Measurements from ENCODE around the gene POU5F1. TPM values are rescaled to one million over a fixed set of nuclear protein-coding genes. Genes with fewer than 3 reads are reported as not detected.

POU5F1 gene
- polyA plus RNA-seq, 1 of the 3 experiments (the other 2 are of a cell fraction) = not detected

DNA sequence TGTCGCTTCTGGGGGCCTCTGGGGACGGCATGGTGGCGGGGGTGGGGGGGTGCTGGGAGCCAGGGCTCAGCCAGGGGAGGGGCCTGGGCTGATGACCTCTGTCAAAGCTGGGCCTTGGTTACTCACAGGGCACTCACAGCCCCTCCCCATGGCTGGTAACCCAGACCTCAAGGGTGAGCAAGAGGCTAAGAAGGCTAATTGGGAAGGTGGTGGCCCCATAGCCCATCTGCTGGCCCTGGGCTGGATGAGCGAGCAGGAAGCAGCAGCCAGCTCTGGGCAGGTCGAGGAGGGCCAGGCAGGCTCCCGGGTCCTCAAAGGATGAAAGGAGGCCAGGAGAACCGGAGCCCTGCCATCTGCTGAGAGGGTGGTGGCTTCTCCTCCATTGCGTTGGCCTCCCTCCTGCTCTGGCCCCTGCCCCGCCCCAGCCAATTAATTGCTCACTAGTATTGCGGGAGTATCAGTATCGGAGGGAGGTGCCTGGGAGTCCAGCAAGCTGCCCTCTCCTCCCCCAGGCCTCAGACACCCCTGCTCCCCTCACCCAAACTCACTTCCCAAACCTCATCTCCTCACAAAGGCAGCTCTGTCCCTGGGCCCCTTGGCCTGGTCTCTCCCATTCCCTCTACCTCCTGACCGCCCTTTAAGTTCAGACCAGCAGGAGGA, 49.2 kb downstream of the POU5F1 start (continued):
- TF ChIP-seq SMC3 (IDR thresholded peaks at IDR 0.05; ENCODE audit: low read depth, low read length) (no peak), TAF1 (IDR thresholded peaks at IDR 0.05; ENCODE audit: borderline replicate concordance, low read depth, low read length) (no peak), RXRA (IDR thresholded peaks at IDR 0.05; ENCODE audit: borderline replicate concordance, low read depth) (no peak)

DNA sequence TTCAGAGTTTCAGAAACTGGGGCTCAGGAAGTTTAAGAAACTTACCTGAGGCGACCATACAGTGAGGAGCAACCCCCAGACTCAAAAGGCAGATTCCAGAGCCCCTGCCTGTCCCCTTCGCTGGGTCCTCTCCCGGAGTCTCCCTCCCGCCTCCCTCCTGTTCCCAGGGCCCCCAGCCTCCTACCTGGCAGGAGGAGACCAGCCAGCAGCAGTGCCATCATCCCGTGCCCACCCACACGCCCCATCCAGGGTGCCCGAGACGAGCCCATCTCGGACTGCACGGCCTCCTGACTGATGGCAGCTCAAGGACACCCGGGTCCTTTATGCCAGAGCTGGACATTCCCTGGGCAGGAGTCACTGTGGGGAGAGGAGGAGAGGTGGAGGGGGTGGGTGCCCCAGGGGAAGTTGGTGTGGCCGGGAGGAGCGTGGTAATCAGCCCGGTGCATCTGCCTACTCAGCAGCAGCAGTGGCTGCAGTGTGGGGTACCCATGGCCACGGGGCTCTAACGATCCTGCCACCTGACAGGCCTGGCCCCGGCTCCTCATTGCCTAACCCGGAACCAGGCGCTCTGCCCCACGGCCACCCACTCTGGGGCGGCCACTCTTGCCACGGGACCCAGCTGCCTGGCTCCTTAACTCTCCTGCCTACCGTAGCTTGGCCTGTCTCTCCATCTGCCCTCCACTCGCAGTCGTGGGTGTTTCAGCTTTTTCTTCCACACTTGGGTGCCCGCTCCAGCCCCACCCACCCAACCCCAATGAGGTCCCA, 50.1 kb downstream of the POU5F1 start, which contains the start of gene CDSN:
TSS of gene CDSN (minus strand) at position 296 of the 765 bp plus-strand sequence. CDS start at position 269, 27 bp downstream.
- Histone ChIP-seq H3K36me3 (replicated peaks in 1 of 2; ENCODE audit: control insufficient read depth in 1 of 2, insufficient read depth in 2 of 2, low read length in 1 of 2) (no peaks in the 10 kb centered on the region), H3K4me3 (ENCODE audit: low read depth in 2 of 2, low read length in 1 of 2) (no peak within 1 kb of the TSS), H3K9me2 (no peaks in the 10 kb centered on the region), H2AFZ (ENCODE audit: low read depth) (no peak within 1 kb of the TSS), H3K27ac (ENCODE audit: low read depth in 2 of 2, low read length in 1 of 2) (no peak within 1 kb of the TSS), H3K9ac (no peak within 1 kb of the TSS), H4K20me1 (ENCODE audit: insufficient read depth) (0 out of 2 replicates have a peak, but pooled peaks cover 3% of the 10 kb centered on the region), H3K4me2 (no peak within 1 kb of the TSS), H3K27me3 (ENCODE audit: insufficient read depth) (no peaks in the 10 kb centered on the region), H3F3A (replicated peaks; ENCODE audit: insufficient read depth) (peaks cover 3% of the 10 kb centered on the region), H3K4me1 (ENCODE audit: control insufficient read depth in 1 of 2, insufficient read depth in 2 of 2, low read depth in 1 of 2, low read length in 1 of 2) (peaks cover 2 to 8% of the 10 kb centered on the region in 2 experiments; a peak in 2 of 4 replicates), H3K79me2 (ENCODE audit: insufficient read depth) (peaks cover 27% of the 10 kb centered on the region), H3K9me3 (no peaks in the 10 kb centered on the region)
- WGBS (ENCODE audit: low lambda C conversion rate) = 60% methylated on average over 17 of the region's 26 CpGs
- CTCF ChIA-PET = interaction anchor here (1.5 to 2.4 kb wide), 2 partner anchors 9 to 17 kb away, joined by 5 to 7 read pairs; no protein-coding TSS in a partner anchor
- POLR2A ChIA-PET = no interaction called here
- DNase-seq = no peak
- TF ChIP-seq RCOR1 (IDR thresholded peaks at IDR 0.05; ENCODE audit: low read length) (no peak), NRF1 (IDR thresholded peaks at IDR 0.05; ENCODE audit: low read depth, low read length) (no peak), SIN3A (IDR thresholded peaks at IDR 0.05; ENCODE audit: borderline replicate concordance, low read depth, low read length) (no peak), TCF12 (IDR thresholded peaks at IDR 0.05) (no peak), TAF1 (IDR thresholded peaks at IDR 0.05; ENCODE audit: borderline replicate concordance, low read depth, low read length) (no peak), POLR2AphosphoS5 (IDR thresholded peaks at IDR 0.05; ENCODE audit: low read depth, low read length) (no peak), GATA2 (CRISPR knock-in tag; IDR thresholded peaks at IDR 0.05) (no peak), EP300 (IDR thresholded peaks at IDR 0.05; ENCODE audit: borderline replicate concordance in 1 of 2, low read depth in 1 of 2, low read length in 1 of 2) (no peak), CHD2 (IDR thresholded peaks at IDR 0.05; ENCODE audit: low read length, partially characterized antibody) (no peak), FOSL2 (IDR thresholded peaks at IDR 0.05; ENCODE audit: borderline replicate concordance, low read depth) (no peak), GABPA (IDR thresholded peaks at IDR 0.05; ENCODE audit: low read depth) (no peak), TEAD4 (IDR thresholded peaks at IDR 0.05; ENCODE audit: borderline replicate concordance, insufficient read depth) (no peak), ELF1 (IDR thresholded peaks at IDR 0.05) (no peak)
- TF ChIP-seq, protein P1, sequence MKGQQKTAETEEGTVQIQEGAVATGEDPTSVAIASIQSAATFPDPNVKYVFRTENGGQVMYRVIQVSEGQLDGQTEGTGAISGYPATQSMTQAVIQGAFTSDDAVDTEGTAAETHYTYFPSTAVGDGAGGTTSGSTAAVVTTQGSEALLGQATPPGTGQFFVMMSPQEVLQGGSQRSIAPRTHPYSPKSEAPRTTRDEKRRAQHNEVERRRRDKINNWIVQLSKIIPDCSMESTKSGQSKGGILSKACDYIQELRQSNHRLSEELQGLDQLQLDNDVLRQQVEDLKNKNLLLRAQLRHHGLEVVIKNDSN (IDR thresholded peaks at IDR 0.05; ENCODE audit: borderline replicate concordance, low read depth) = no peak
- TF ChIP-seq, protein P2, sequence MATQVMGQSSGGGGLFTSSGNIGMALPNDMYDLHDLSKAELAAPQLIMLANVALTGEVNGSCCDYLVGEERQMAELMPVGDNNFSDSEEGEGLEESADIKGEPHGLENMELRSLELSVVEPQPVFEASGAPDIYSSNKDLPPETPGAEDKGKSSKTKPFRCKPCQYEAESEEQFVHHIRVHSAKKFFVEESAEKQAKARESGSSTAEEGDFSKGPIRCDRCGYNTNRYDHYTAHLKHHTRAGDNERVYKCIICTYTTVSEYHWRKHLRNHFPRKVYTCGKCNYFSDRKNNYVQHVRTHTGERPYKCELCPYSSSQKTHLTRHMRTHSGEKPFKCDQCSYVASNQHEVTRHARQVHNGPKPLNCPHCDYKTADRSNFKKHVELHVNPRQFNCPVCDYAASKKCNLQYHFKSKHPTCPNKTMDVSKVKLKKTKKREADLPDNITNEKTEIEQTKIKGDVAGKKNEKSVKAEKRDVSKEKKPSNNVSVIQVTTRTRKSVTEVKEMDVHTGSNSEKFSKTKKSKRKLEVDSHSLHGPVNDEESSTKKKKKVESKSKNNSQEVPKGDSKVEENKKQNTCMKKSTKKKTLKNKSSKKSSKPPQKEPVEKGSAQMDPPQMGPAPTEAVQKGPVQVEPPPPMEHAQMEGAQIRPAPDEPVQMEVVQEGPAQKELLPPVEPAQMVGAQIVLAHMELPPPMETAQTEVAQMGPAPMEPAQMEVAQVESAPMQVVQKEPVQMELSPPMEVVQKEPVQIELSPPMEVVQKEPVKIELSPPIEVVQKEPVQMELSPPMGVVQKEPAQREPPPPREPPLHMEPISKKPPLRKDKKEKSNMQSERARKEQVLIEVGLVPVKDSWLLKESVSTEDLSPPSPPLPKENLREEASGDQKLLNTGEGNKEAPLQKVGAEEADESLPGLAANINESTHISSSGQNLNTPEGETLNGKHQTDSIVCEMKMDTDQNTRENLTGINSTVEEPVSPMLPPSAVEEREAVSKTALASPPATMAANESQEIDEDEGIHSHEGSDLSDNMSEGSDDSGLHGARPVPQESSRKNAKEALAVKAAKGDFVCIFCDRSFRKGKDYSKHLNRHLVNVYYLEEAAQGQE (IDR thresholded peaks at IDR 0.05; ENCODE audit: low read depth, low read length) = no peak
